Non-pigmented ciliary epithelial cell (primary cell): Measurements from ENCODE around the gene RTN1.
A peak's percentile ranks its signal among the peaks of the same experiment; 100 is the strongest.
"Not testable (repeated sequence)": the region's sequence is repeated elsewhere in the genome, so short reads cannot be mapped to it uniquely, and the experiment has no call there.

Experiments
- DNase-seq: peaks from one replicate; pipeline ENCODE4 v3.0.0-alpha.2; 2010; ENCODE audit warnings: low read depth

RTN1 gene

GRCh38 chr14:59704054-59704645, 166.4 kb downstream of the RTN1 start:
- no peak for DNase-seq

- DNase-seq, result no peak
These were observed 171.1 kb downstream of the RTN1 start for GRCh38 chr14:59699442-59699841.

GRCh38 chr14:59698793-59699192, 171.8 kb downstream of the RTN1 start:
- no peak for DNase-seq

- DNase-seq, result no peak
These were observed 175.4 kb downstream of the RTN1 start for GRCh38 chr14:59695198-59695597.

- DNase-seq, result no peak
These were observed 179.3 kb downstream of the RTN1 start for GRCh38 chr14:59691266-59691665.

GRCh38 chr14:59690426-59690825, 180.2 kb downstream of the RTN1 start:
- DNase-seq, result no peak

GRCh38 chr14:59688224-59689170, 182.1 kb downstream of the RTN1 start:
- peak; percentile 44 for DNase-seq

GRCh38 chr14:59687663-59688062, 182.9 kb downstream of the RTN1 start:
- no peak for DNase-seq

- no peak for DNase-seq
These were observed 190.7 kb downstream of the RTN1 start for GRCh38 chr14:59679872-59680271.

- no peak for DNase-seq
These were observed 192.2 kb downstream of the RTN1 start for GRCh38 chr14:59678352-59678751.

- DNase-seq, result peak; percentile 37
These were observed 192.8 kb downstream of the RTN1 start for GRCh38 chr14:59677771-59678231.

GRCh38 chr14:59675394-59675793, 195.2 kb downstream of the RTN1 start:
- DNase-seq, result no peak

GRCh38 chr14:59664741-59665140, 205.8 kb downstream of the RTN1 start:
- no peak for DNase-seq

GRCh38 chr14:59657769-59658168, 212.8 kb downstream of the RTN1 start:
- no peak for DNase-seq

GRCh38 chr14:59656473-59656872, 214.1 kb downstream of the RTN1 start:
- DNase-seq, result no peak

GRCh38 chr14:59654131-59654530, 216.4 kb downstream of the RTN1 start:
- not testable (repeated sequence) for DNase-seq

GRCh38 chr14:59646832-59647231, 223.7 kb downstream of the RTN1 start:
- not testable (repeated sequence) for DNase-seq

- no peak for DNase-seq
These were observed 231.7 kb downstream of the RTN1 start for GRCh38 chr14:59638885-59639284.

GRCh38 chr14:59634617-59635016, 236.0 kb downstream of the RTN1 start:
- no peak for DNase-seq

- DNase-seq, result no peak
These were observed 237.1 kb downstream of the RTN1 start for GRCh38 chr14:59633486-59633885.

- DNase-seq, result no peak
These were observed 238.2 kb downstream of the RTN1 start for GRCh38 chr14:59632381-59632780.

GRCh38 chr14:59631237-59631636, 239.3 kb downstream of the RTN1 start:
- no peak for DNase-seq

GRCh38 chr14:59630288-59630963, 240.2 kb downstream of the RTN1 start:
- DNase-seq, result no peak
